Left lung (tissue), 10 donors: ENCODE data around the gene RGS17. TPM values are rescaled to one million over a fixed set of nuclear protein-coding genes. Genes with fewer than 3 reads are reported as not detected.

Source experiments
- ATAC-seq: fragments of 200-7000 bp; cut with Tn5 transposase; one replicate; pipeline ENCODE4 v1.9.1; 2020; ENCODE audit warnings: moderate library complexity
- DNase-seq, 4 donors: peaks; one replicate each; pipeline ENCODE4 v3.0.0-alpha.2; 2013 to 2020
- H3K27ac ChIP-seq, 2 donors: fragments of 200-600 bp; sonication (generic) in 1 of 2; one replicate each; pipeline versions ENCODE4 v1.5.0 to v1.8.0; 2020 to 2021
- H3K27me3 ChIP-seq, 2 donors: fragments of 200-600 bp; sonication (generic) in 1 of 2; one replicate each; pipeline versions ENCODE4 v1.5.0 to v1.8.0; 2020 to 2021
- H3K36me3 ChIP-seq, 2 donors: fragments of 200-600 bp; sonication (generic) in 1 of 2; one replicate each; pipeline versions ENCODE4 v1.5.0 to v1.8.0; 2020 to 2021
- H3K4me1 ChIP-seq, 2 donors: fragments of 200-600 bp; one replicate each; pipeline ENCODE4 v1.8.0; 2021
- H3K4me3 ChIP-seq, 2 donors: fragments of 200-600 bp; sonication (generic) in 1 of 2; one replicate each; pipeline versions ENCODE4 v1.5.0 to v1.8.0; 2020 to 2021; ENCODE audit warnings: mild to moderate bottlenecking in 1 of 2
- H3K9me3 ChIP-seq, 2 donors: fragments of 200-600 bp; sonication (generic) in 1 of 2; one replicate each; pipeline versions ENCODE4 v1.5.0 to v1.8.0; 2020 to 2021
- intact Hi-C, 2 donors: fragments of 100-400 bp; cut with DNase I; formaldehyde crosslinking; loops; one replicate each; pipeline versions ENCODE4 v1.11.2 to v1.14.2; 2022
- polyA plus RNA-seq, 6 donors: library from polyadenylated mRNA; unstranded; fragments of 120-200 nt; gene quantifications; one replicate each; pipeline ENCODE4 v1.2.1, GENCODE V29; 2013; ENCODE audit not compliant: insufficient read length in 6 of 6
- total RNA-seq, 2 donors: library from RNA; stranded (reverse); fragmentation: NEBNext Ultra II Directional; extraction: Animal tissue kit (Norgen Biotek cat#: 25700); gene quantifications; one replicate each; pipeline ENCODE4 v1.2.1, GENCODE V29; 2021
- TF ChIP-seq, protein P1 (sequence below), 2 donors: fragments of 200-600 bp; sonication (generic) in 1 of 2; IDR thresholded peaks; one replicate each; pipeline versions ENCODE4 v1.5.0 to v1.8.0; 2021; ENCODE audit warnings: antibody characterized with exemption in 2 of 2
- donor health status: DM: no; HTN: yes; CAD: no.
- donor health status: DM: no; HTN: no; CAD: no.

Gene RGS17
- total and polyA plus RNA-seq, 8 donors: 0.15 to 2.7 (median 2.3) TPM

DNA sequence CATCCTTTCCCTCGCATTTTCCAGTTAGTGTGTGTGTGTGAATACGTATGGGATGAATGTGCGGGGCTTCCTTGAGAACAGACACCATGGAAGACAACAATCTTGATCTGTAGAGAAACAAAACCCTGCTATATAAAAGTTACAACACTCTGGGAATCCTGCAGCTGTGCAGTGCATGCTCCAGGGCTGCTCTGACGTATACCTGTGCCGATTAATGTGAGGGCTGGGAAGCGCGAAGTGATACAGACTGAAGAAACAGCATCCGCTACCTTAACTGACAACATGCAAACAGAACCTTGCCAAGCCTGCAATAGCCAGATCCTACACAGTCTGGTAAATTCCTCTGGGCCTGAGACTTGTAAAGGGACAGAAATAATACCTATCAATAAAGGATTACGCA, 96.9 kb downstream of the RGS17 start:
- no peak overlapping the region for H3K4me3 ChIP-seq
- TF ChIP-seq, protein P1, sequence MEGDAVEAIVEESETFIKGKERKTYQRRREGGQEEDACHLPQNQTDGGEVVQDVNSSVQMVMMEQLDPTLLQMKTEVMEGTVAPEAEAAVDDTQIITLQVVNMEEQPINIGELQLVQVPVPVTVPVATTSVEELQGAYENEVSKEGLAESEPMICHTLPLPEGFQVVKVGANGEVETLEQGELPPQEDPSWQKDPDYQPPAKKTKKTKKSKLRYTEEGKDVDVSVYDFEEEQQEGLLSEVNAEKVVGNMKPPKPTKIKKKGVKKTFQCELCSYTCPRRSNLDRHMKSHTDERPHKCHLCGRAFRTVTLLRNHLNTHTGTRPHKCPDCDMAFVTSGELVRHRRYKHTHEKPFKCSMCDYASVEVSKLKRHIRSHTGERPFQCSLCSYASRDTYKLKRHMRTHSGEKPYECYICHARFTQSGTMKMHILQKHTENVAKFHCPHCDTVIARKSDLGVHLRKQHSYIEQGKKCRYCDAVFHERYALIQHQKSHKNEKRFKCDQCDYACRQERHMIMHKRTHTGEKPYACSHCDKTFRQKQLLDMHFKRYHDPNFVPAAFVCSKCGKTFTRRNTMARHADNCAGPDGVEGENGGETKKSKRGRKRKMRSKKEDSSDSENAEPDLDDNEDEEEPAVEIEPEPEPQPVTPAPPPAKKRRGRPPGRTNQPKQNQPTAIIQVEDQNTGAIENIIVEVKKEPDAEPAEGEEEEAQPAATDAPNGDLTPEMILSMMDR (IDR thresholded peaks at IDR 0.05): no peak
- intact Hi-C loops: no loop called here
- H3K4me1 ChIP-seq: no peaks in the 10 kb centered on the region
- no peaks in the 10 kb centered on the region for H3K9me3 ChIP-seq
- no peak overlapping the region for H3K27ac ChIP-seq
- DNase-seq: no peak
- no peaks in the 10 kb centered on the region for H3K27me3 ChIP-seq
- ATAC-seq: no peak
- no peaks in the 10 kb centered on the region for H3K36me3 ChIP-seq

DNA sequence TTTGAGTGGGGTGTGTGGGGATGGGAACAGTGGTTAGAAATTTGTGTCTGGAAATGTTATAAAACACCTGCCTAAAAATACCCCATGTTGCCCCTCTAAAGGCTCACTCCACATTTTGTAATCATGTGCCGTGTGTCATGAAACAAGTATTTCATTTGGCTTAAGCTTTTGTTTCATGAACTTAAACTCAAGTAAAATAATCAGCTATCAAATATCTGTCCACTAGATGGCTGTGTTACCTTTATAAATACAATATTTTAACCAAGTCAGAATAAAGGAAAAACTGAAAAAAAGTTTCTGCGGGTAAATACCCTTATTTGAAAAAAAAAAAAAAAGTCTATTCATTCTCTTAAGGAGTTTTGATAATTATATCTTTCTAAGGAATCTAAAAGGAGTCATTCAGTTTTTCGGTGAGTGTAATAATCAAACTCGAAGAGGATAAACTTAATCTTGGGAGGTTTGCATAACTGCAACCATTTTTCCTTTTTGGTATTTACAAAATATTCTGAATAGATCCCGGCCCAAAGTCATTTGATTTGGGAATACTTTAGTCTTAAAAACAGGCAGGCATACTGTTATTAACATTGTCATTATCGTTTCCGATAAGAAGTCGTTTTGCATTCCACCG, 98.7 kb downstream of the RGS17 start:
- Histone ChIP-seq H3K27ac (no peak overlapping the region), H3K36me3 (no peaks in the 10 kb centered on the region), H3K9me3 (no peaks in the 10 kb centered on the region), H3K27me3 (no peaks in the 10 kb centered on the region), H3K4me3 (no peak overlapping the region), H3K4me1 (no peaks in the 10 kb centered on the region)
- intact Hi-C loops: no loop called here
- DNase-seq (peak in 2 of 4 donors; percentile 31 to 38), ATAC-seq (peak; percentile 80)
- TF ChIP-seq, protein P1 (IDR thresholded peaks at IDR 0.05): peak in 1 of 2 donors; percentile 37

DNA sequence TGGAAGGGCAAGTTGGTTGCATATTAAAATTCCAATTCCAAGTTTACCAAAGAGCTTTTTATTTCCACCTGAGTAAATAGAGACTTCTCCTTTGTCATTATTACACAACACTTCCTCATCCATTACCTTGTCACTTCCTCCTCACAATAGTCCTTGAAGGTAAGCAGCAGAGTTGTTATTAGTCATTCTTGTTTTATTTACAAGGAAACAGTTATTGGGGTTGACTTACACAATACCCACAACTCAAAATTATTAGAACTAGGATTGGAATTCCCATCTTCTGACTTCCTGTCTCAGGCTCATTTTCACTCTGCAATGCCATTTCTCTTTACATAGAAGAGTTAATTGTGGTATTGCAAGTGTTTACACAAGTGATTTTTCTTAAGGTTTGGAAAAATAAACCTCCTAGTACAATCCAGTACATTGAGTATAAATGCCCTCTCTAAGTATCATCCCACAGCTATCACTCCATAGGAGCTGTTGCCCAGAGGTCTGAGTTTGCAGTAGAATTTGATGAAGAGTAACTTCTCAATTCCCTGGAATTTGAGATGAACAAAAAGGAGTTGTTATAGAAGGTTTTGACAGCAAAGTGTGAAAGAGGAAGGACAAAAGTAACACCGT, 99.6 kb downstream of the RGS17 start:
- no peak for DNase-seq
- TF ChIP-seq, protein P1 (IDR thresholded peaks at IDR 0.05): no peak
- no peaks in the 10 kb centered on the region for H3K36me3 ChIP-seq
- H3K9me3 ChIP-seq: no peaks in the 10 kb centered on the region
- no peaks in the 10 kb centered on the region for H3K27me3 ChIP-seq
- intact Hi-C loops: no loop called here
- no peak overlapping the region for H3K27ac ChIP-seq
- H3K4me3 ChIP-seq: no peak overlapping the region
- H3K4me1 ChIP-seq: no peaks in the 10 kb centered on the region
- peak; percentile 38 for ATAC-seq

DNA sequence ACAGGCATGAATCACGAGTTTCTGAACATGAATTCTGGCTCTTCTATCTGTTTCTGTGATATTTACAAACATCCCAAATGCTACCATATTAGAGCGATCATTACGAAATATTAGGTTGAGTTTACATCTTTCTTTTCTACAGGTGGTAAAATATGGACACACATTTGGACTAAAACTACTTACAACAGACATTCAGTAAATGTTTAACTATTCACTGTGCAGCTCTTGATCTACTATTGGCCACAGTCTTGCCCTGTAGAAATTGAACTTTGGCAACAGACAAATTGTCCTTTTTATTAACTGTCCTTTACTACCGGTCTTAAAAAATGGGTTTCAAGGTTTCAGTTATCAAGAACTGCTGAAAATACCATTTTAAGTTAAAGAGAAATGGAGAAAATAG, 102.1 kb downstream of the RGS17 start:
- ATAC-seq (no peak), DNase-seq (no peak)
- H3K27ac ChIP-seq: no peak overlapping the region
- H3K4me1 ChIP-seq: no peaks in the 10 kb centered on the region
- H3K27me3 ChIP-seq: no peaks in the 10 kb centered on the region
- H3K4me3 ChIP-seq: no peak overlapping the region
- TF ChIP-seq, protein P1 (IDR thresholded peaks at IDR 0.05): no peak
- H3K9me3 ChIP-seq: no peaks in the 10 kb centered on the region
- no peaks in the 10 kb centered on the region for H3K36me3 ChIP-seq
- intact Hi-C loops: no loop called here

DNA sequence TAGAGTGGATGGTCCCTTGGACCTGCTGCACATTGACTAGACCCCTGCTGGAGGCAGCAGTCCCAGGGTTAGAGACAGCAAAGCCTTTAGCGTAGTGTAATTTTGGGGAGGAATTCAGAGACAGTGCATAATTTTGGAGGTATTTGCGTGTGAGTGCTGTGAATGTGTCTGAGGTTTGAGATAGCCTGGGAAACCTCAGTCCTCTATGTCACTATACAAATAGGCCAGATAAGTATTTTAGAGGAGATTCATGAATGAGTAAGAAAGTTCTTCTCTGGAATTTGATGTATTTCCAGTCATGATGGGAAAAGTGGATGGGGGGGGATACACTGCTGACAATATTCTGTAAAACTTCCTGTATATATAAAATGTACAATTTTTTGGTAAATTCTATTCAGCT, 102.8 kb downstream of the RGS17 start:
- no peak overlapping the region for H3K4me3 ChIP-seq
- no peak for DNase-seq
- no peak overlapping the region for H3K27ac ChIP-seq
- intact Hi-C loops: no loop called here
- H3K36me3 ChIP-seq: no peaks in the 10 kb centered on the region
- TF ChIP-seq, protein P1 (IDR thresholded peaks at IDR 0.05): no peak
- H3K9me3 ChIP-seq: no peaks in the 10 kb centered on the region
- H3K4me1 ChIP-seq: no peaks in the 10 kb centered on the region
- H3K27me3 ChIP-seq: no peaks in the 10 kb centered on the region
- no peak for ATAC-seq
